Measurements from ENCODE around the gene SLC9A2. TPM values are rescaled to one million over a fixed set of nuclear protein-coding genes. Genes with fewer than 3 reads are reported as not detected.

SLC9A2 gene
- total RNA-seq, 4 donors from 2014 or later: 0.06 to 0.17 (median 0.17) TPM; not detected in 1

GRCh38 chr2:102748107-102748506, 128.8 kb downstream of the SLC9A2 start:
- TF ChIP-seq EP300 (IDR thresholded peaks at IDR 0.05): no peak
- Histone ChIP-seq H3K36me3 (no peaks in the 10 kb centered on the region), H3K9me3 (no peaks in the 10 kb centered on the region), H3K27me3 (no peaks in the 10 kb centered on the region), H3K4me1 (no peaks in the 10 kb centered on the region), H3K27ac (replicated peaks in 1 of 4) (no peak overlapping the region), H3K4me3 (no peak overlapping the region)
- DNase-seq (ENCODE audit: extremely low spot score): no peak
- WGBS: 93% methylated on average over 4 of the region's 4 CpGs
- intact Hi-C loops (cut with DNase I): no loop called here

GRCh38 chr2:102749938-102750337, 130.6 kb downstream of the SLC9A2 start:
- Histone ChIP-seq H3K9me3 (no peaks in the 10 kb centered on the region), H3K4me1 (peaks cover 0 to 10% (median 5%) of the 10 kb centered on the region in 4 donors), H3K27me3 (no peaks in the 10 kb centered on the region), H3K27ac (replicated peaks in 1 of 4) (no peak overlapping the region), H3K4me3 (no peak overlapping the region), H3K36me3 (no peaks in the 10 kb centered on the region)
- 95% methylated on average over 3 of the region's 3 CpGs for WGBS
- no peak for DNase-seq (ENCODE audit: extremely low spot score)
- intact Hi-C loops (cut with DNase I): no loop called here
- TF ChIP-seq POLR2AphosphoS5 (IDR thresholded peaks at IDR 0.05): no peak
- TF ChIP-seq CTCF (IDR thresholded peaks at IDR 0.05): no peak
- no peak for TF ChIP-seq POLR2A (IDR thresholded peaks at IDR 0.05; ENCODE audit: low read depth)
- no peak for TF ChIP-seq EP300 (IDR thresholded peaks at IDR 0.05)

- WGBS: 67% methylated on average over 7 of the region's 7 CpGs
- H3K9me3 ChIP-seq: no peaks in the 10 kb centered on the region
- no peaks in the 10 kb centered on the region for H3K36me3 ChIP-seq
- TF ChIP-seq EP300 (IDR thresholded peaks at IDR 0.05) (no peak), POLR2A (IDR thresholded peaks at IDR 0.05; ENCODE audit: low read depth) (no peak), POLR2AphosphoS5 (IDR thresholded peaks at IDR 0.05) (no peak), CTCF (IDR thresholded peaks at IDR 0.05) (peak; percentile 53 to 81 (median 77))
- peaks cover 0 to 22% (median 11%) of the 10 kb centered on the region in 4 donors for H3K4me1 ChIP-seq
- H3K27ac ChIP-seq (replicated peaks in 1 of 4): no peak overlapping the region
- no peak for DNase-seq (ENCODE audit: extremely low spot score)
- no peaks in the 10 kb centered on the region for H3K27me3 ChIP-seq
- intact Hi-C loops (cut with DNase I): loop anchor here (2.0 kb wide), 1 partner anchor 51 kb away; no protein-coding TSS in a partner anchor
- no peak overlapping the region for H3K4me3 ChIP-seq
Measured at GRCh38 chr2:102753563-102754159, 134.3 kb downstream of the SLC9A2 start.

- DNase-seq (ENCODE audit: extremely low spot score): no peak
- Histone ChIP-seq H3K4me1 (peaks cover 0 to 23% (median 11%) of the 10 kb centered on the region in 4 donors), H3K4me3 (no peak overlapping the region), H3K36me3 (no peaks in the 10 kb centered on the region), H3K27ac (replicated peaks in 1 of 4) (no peak overlapping the region), H3K27me3 (no peaks in the 10 kb centered on the region), H3K9me3 (no peaks in the 10 kb centered on the region)
- intact Hi-C loops (cut with DNase I): loop anchor here (2.0 kb wide), 1 partner anchor 50 kb away; no protein-coding TSS in a partner anchor
- TF ChIP-seq POLR2AphosphoS5 (IDR thresholded peaks at IDR 0.05): no peak
- TF ChIP-seq POLR2A (IDR thresholded peaks at IDR 0.05; ENCODE audit: low read depth): no peak
- TF ChIP-seq CTCF (IDR thresholded peaks at IDR 0.05): no peak
- TF ChIP-seq EP300 (IDR thresholded peaks at IDR 0.05): no peak
- WGBS: 74% methylated on average over 3 of the region's 3 CpGs
Measured at GRCh38 chr2:102754456-102755145, 135.2 kb downstream of the SLC9A2 start.

- H3K27me3 ChIP-seq: no peaks in the 10 kb centered on the region
- peaks cover 2 to 29% (median 14%) of the 10 kb centered on the region in 4 donors for H3K4me1 ChIP-seq
- H3K27ac ChIP-seq (replicated peaks in 1 of 4): no peak overlapping the region
- WGBS: 66% methylated on average over 4 of the region's 4 CpGs
- intact Hi-C loops (cut with DNase I): loop anchor here (2.0 kb wide), 1 partner anchor 50 kb away; no protein-coding TSS in a partner anchor
- no peak overlapping the region for H3K4me3 ChIP-seq
- TF ChIP-seq EP300 (IDR thresholded peaks at IDR 0.05) (no peak), POLR2AphosphoS5 (IDR thresholded peaks at IDR 0.05) (no peak), CTCF (IDR thresholded peaks at IDR 0.05) (no peak), POLR2A (IDR thresholded peaks at IDR 0.05; ENCODE audit: low read depth) (no peak)
- DNase-seq (ENCODE audit: extremely low spot score): no peak
- H3K9me3 ChIP-seq: no peaks in the 10 kb centered on the region
- H3K36me3 ChIP-seq: no peaks in the 10 kb centered on the region
Measured at GRCh38 chr2:102755284-102755683, 135.9 kb downstream of the SLC9A2 start.
